GM23338 (cell line): ENCODE measurements around the gene ELFN1. TPM values are rescaled to one million over a fixed set of nuclear protein-coding genes. Genes with fewer than 3 reads are reported as not detected.

ENCODE experiments used
- ATAC-seq: fragments of 200-7000 bp; cut with Tn5 transposase; 3 replicates; pipeline ENCODE4 v1.9.1; 2020
- DNase-seq: peaks from one replicate; pipeline ENCODE4 v3.0.0-alpha.2; 2015; ENCODE audit warnings: low spot score
- H2AFZ ChIP-seq: fragments of 200-600 bp; sonication (generic); 2 replicates; pipeline ENCODE4 v1.8.0; 2016; ENCODE audit warnings: antibody characterized with exemption, mild to moderate bottlenecking, moderate library complexity
- H3F3A ChIP-seq: fragments of 200-600 bp; sonication (generic); replicated peaks from 2 replicates; pipeline ENCODE4 v1.8.0; 2017; ENCODE audit warnings: antibody characterized with exemption, mixed run types, low read depth
- H3K27ac ChIP-seq: fragments of 200-600 bp; sonication (generic); 2 replicates; pipeline ENCODE4 v1.6.1; 2016; ENCODE audit warnings: low read depth
- H3K27me3 ChIP-seq: fragments of 200-600 bp; sonication (generic); 2 replicates; pipeline ENCODE4 v1.8.0; 2016; ENCODE audit warnings: mild to moderate bottlenecking, mixed run types, moderate library complexity; ENCODE audit not compliant: insufficient read depth
- H3K36me3 ChIP-seq: fragments of 200-600 bp; sonication (generic); 2 replicates; pipeline ENCODE4 v1.8.0; 2016; ENCODE audit warnings: mild to moderate bottlenecking; ENCODE audit not compliant: insufficient read depth
- H3K4me1 ChIP-seq: fragments of 200-600 bp; sonication (generic); 2 replicates; pipeline ENCODE4 v1.8.0; 2016; ENCODE audit warnings: mild to moderate bottlenecking, moderate library complexity; ENCODE audit not compliant: insufficient read depth
- H3K4me2 ChIP-seq: fragments of 200-600 bp; sonication (generic); 2 replicates; pipeline ENCODE4 v1.7.1; 2017; ENCODE audit warnings: mixed run types
- H3K4me3 ChIP-seq: fragments of 200-600 bp; sonication (generic); 2 replicates; pipeline ENCODE4 v1.6.1; 2016; ENCODE audit warnings: mixed run types
- H3K79me2 ChIP-seq: fragments of 200-600 bp; sonication (generic); replicated peaks from 2 replicates; pipeline ENCODE4 v1.8.0; 2017; ENCODE audit warnings: mild to moderate bottlenecking; ENCODE audit not compliant: insufficient read depth
- H3K9me2 ChIP-seq: fragments of 200-600 bp; sonication (generic); 2 replicates; pipeline ENCODE4 v1.8.0; 2017; ENCODE audit not compliant: insufficient read depth
- H4K20me1 ChIP-seq: fragments of 200-600 bp; sonication (generic); replicated peaks from 2 replicates; pipeline ENCODE4 v1.8.0; 2017; ENCODE audit warnings: mild to moderate bottlenecking; ENCODE audit not compliant: insufficient read depth
- H3K27ac Mint-ChIP-seq: 2 replicates; pipeline ENCODE4 v1.8.0; 2020; ENCODE audit warnings: inconsistent platforms, mild to moderate bottlenecking, moderate library complexity, mixed read lengths
- H3K27me3 Mint-ChIP-seq: 3 replicates; pipeline ENCODE4 v1.8.0; 2022; ENCODE audit warnings: low read depth, mild to moderate bottlenecking, moderate library complexity, mixed read lengths, inconsistent platforms; ENCODE audit not compliant: insufficient read depth, poor library complexity
- H3K36me3 Mint-ChIP-seq: 3 replicates; pipeline ENCODE4 v1.8.0; 2021; ENCODE audit warnings: low read depth, mild to moderate bottlenecking, inconsistent platforms, moderate library complexity, mixed read lengths
- H3K4me1 Mint-ChIP-seq: 3 replicates; pipeline ENCODE4 v1.8.0; 2020; ENCODE audit warnings: mild to moderate bottlenecking, inconsistent platforms, mixed read lengths
- H3K4me3 Mint-ChIP-seq: 3 replicates; pipeline ENCODE4 v1.8.0; 2021; ENCODE audit warnings: moderate library complexity, mild to moderate bottlenecking, inconsistent platforms, mixed read lengths
- H3K9me3 Mint-ChIP-seq: 3 replicates; pipeline ENCODE4 v1.8.0; 2020; ENCODE audit warnings: moderate library complexity, mild to moderate bottlenecking, inconsistent platforms, mixed read lengths
- EZH2 ChIP-seq: fragments of 200-600 bp; sonication (generic); IDR thresholded peaks from one replicate; pipeline ENCODE4 v1.8.0; 2017; ENCODE audit warnings: antibody characterized with exemption, mild to moderate bottlenecking, low read depth; ENCODE audit not compliant: unreplicated experiment
- EZH2phosphoT487 ChIP-seq: fragments of 200-600 bp; sonication (generic); IDR thresholded peaks from one replicate; pipeline ENCODE4 v1.8.1; 2018; ENCODE audit warnings: antibody characterized with exemption; ENCODE audit not compliant: unreplicated experiment
- NANOG ChIP-seq: IDR thresholded peaks from 2 replicates; pipeline ENCODE4 v1.6.1; 2016; ENCODE audit warnings: antibody characterized with exemption, borderline replicate concordance
- STAT1 ChIP-seq: IDR thresholded peaks from one replicate; pipeline ENCODE4 v1.6.1; 2016; ENCODE audit warnings: antibody characterized with exemption; ENCODE audit not compliant: unreplicated experiment
- ZNF462 ChIP-seq: fragments of 250-450 bp; sonication (Bioruptor Pico); IDR thresholded peaks from 2 replicates; pipeline ENCODE4 v1.5.0; 2020; ENCODE audit warnings: mild to moderate bottlenecking, moderate library complexity
- polyA plus RNA-seq: library from polyadenylated mRNA; unstranded; fragments of >200 nt; fragmentation: Nextera tagmentation; extraction: Ambion mirVana; gene quantifications from 2 replicates; pipeline ENCODE4 v1.2.1, GENCODE V29; 2016
- total RNA-seq: library from RNA; depleted of rRNA; stranded (reverse); fragments of >200 nt; shearing (Covaris generic); gene quantifications from 2 replicates; pipeline ENCODE4 v1.2.3, GENCODE V29; 2014

The ELFN1 gene
- total and polyA plus RNA-seq, 2 experiments from 2014 or later = 0.08 to 3.5 TPM

GRCh38 chr7:1666317-1666822 lies 3.7 kb upstream of the ELFN1 start:
- no peaks in the 10 kb centered on the region for H3F3A ChIP-seq
- no peaks in the 10 kb centered on the region for H4K20me1 ChIP-seq
- H3K4me3 ChIP-seq = peak overlapping the region; percentile 65
- no peaks in the 10 kb centered on the region for H3K36me3 ChIP-seq
- H3K4me1 Mint-ChIP-seq = peaks cover 7% of the 10 kb centered on the region
- H3K27me3 Mint-ChIP-seq = peaks cover 54% of the 10 kb centered on the region
- H3K9me2 ChIP-seq = no peaks in the 10 kb centered on the region
- no peak overlapping the region for H3K27ac ChIP-seq
- H2AFZ ChIP-seq = peak overlapping the region; percentile 74; the same call in 1 of the 2 replicates
- H3K4me2 ChIP-seq = peak overlapping the region; percentile 81
- peaks cover 4% of the 10 kb centered on the region; the same call in 1 of the 3 replicates for H3K9me3 Mint-ChIP-seq
- no peaks in the 10 kb centered on the region for H3K36me3 Mint-ChIP-seq
- H3K79me2 ChIP-seq = no peaks in the 10 kb centered on the region
- peaks cover 19% of the 10 kb centered on the region; the same call in 1 of the 2 replicates for H3K4me1 ChIP-seq
- no peak overlapping the region for H3K27ac Mint-ChIP-seq
- TF ChIP-seq EZH2phosphoT487 (peak; percentile 13), NANOG (no peak), EZH2 (peak; percentile 82)
- DNase-seq (peak; percentile 47), ATAC-seq (no peak)
- H3K27me3 ChIP-seq = peaks cover 87% of the 10 kb centered on the region
- H3K4me3 Mint-ChIP-seq = no peak overlapping the region

GRCh38 chr7:1666823-1667565 lies 3.1 kb upstream of the ELFN1 start:
- Histone ChIP-seq H3K36me3 (no peaks in the 10 kb centered on the region), H2AFZ (peak overlapping the region; percentile 74; the same call in 1 of the 2 replicates), H3K79me2 (no peaks in the 10 kb centered on the region), H3K27me3 (peaks cover 87% of the 10 kb centered on the region), H3K4me1 (peaks cover 19% of the 10 kb centered on the region; the same call in 1 of the 2 replicates), H4K20me1 (no peaks in the 10 kb centered on the region), H3K27ac (no peak overlapping the region), H3K4me2 (peak overlapping the region; percentile 81), H3K4me3 (peak overlapping the region; percentile 65), H3F3A (no peaks in the 10 kb centered on the region), H3K9me2 (no peaks in the 10 kb centered on the region)
- peak overlapping the region; percentile 64 for H3K4me3 Mint-ChIP-seq
- H3K27ac Mint-ChIP-seq = no peak overlapping the region
- H3K4me1 Mint-ChIP-seq = peaks cover 7% of the 10 kb centered on the region
- peaks cover 56% of the 10 kb centered on the region for H3K27me3 Mint-ChIP-seq
- no peak for TF ChIP-seq ZNF462 (CRISPR knock-in tag)
- TF ChIP-seq EZH2 = peak; percentile 1
- TF ChIP-seq EZH2phosphoT487 = peak; percentile 74
- no peak for TF ChIP-seq STAT1
- ATAC-seq = 0 out of 3 replicates have a peak, but pooled peaks have one; percentile 0
- no peaks in the 10 kb centered on the region; the same call in 2 of the 3 replicates for H3K9me3 Mint-ChIP-seq
- peak; percentile 28 for DNase-seq
- no peaks in the 10 kb centered on the region for H3K36me3 Mint-ChIP-seq
